Measurements from ENCODE around the gene MST1. TPM values are rescaled to one million over a fixed set of nuclear protein-coding genes. Genes with fewer than 3 reads are reported as not detected.

MST1 gene
- 1 to 10 TPM; 2.0 to 6.9 TPM for total RNA-seq

DNA sequence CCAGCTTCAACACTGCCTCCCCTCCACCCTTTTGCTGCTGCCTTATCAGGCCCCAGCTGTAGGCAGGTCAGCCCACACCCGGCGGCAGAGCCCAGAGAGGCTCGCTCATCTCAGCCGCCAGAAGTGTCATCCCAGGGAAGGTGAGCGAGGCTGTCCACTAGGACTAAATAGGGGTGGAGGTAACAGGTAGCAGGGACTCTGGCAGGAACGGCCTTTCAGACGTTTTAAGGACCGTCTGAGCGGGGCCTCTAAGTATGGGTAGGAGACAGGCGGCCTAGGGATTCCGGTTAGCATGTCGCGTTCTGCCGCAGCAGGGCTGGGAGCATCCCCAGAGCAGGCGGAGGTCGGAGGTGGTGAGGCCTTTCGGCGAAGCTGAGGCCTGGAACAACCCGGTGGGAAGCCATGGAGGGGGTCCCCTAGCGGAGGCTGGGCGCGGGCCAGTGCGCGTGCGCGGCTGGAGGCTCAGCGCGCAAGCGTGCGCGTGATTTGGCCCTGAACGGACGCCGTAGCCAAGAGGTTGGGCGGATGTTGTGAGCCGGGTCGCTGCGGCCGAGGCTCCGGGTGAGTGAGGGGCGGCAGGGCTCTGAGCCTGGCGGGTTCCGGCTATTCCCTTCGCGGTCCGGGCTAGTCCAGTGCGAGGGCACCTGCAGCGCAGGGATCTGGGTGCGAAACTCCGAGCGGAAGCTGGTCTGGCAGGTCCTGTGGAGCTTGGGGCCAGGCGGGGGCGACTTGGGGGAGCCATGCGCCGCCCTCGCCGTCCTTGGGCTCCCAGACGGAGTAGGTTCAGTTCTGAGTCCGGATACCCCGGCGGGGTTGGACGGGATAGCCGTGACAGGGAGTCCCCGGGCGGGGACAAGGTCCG, at the start of gene MST1, which contains the start of gene RNF123:
Gene MST1 (minus strand): TSS at position 429 of the 862 bp plus-strand sequence. CDS start 783 bp downstream, outside the sequence.
Gene RNF123 (plus strand): TSS at position 512 of the 862 bp plus-strand sequence. CDS start 1,609 bp downstream, outside the sequence.

GRCh38 chr3:49723628-49724551, 34.6 kb upstream of the MST1 start, which contains the start of gene GMPPB:
Gene GMPPB (minus strand): TSS chr3:49723951. CDS start chr3:49723726, 225 bp downstream.

DNA sequence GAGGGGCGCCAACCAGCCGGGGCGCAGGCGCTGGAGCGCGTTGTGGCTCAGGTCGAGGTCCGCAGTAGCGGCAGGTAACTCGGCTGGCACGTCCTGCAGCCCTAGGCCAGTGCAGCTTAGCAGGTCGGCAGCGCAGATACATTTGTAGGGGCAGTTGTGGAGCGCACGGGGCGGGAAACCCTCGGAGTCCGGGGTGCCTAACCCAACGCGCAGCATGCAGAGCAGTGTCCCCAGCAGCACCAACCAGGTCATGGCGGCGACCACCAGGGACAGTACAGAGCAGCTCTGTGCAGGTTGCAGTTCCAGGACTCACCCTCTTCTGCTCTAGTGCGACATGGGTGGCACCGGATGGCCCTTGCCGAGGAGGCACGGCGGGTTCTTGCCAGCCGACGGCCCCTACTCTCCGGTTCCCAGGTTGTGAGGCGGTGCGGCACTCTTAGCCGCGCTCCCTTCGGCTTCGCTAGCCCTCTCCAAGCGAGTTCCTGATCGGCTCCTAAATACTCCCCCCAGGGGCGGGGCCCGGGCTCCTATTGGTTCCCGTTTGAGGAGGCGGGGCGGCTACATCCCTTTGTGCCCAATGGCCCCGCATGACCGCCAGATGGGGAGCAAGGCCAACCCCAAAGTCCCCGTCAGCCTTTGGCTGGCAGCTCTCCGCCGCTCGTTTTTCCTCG, 30.1 kb upstream of the MST1 start, which contains the start of gene AMIGO3:
Gene AMIGO3 (minus strand): TSS at position 471 of the 671 bp plus-strand sequence. CDS start 219 bp downstream, at position 252.

GRCh38 chr3:49673715-49674496, 15.4 kb downstream of the MST1 start, which contains the start of gene APEH:
Gene APEH (plus strand): TSS chr3:49674351. CDS start chr3:49674402, 51 bp downstream.

Small RNAs within 50 kb of the gene (small RNA-seq; reads per million reads assigned to genes)
- 0 reads per million in 2 donors for gene AMIGO3

Other genes starting within 250 kb of the MST1 start
- gene DAG1, start 219.2 kb downstream of the MST1 start, total RNA-seq: 10 to 100 TPM; 78.1 to 88.9 TPM
- gene BSN, start 135.0 kb downstream of the MST1 start, total RNA-seq: under 1 TPM; under 0.01 TPM
- 100 to 1,000 TPM; 131 to 161 TPM for gene APEH, start 15.1 kb downstream of the MST1 start, total RNA-seq
- gene RNF123, start 83 bp upstream of the MST1 start, total RNA-seq: 10 to 100 TPM; 29.6 to 30.0 TPM
- gene AMIGO3, start 30.2 kb upstream of the MST1 start, total RNA-seq: under 1 TPM; 0.33 to 0.69 TPM
- gene GMPPB, start 34.5 kb upstream of the MST1 start, total RNA-seq: 10 to 100 TPM; 20.3 to 31.6 TPM
- gene IP6K1, start 97.1 kb upstream of the MST1 start, total RNA-seq: 10 to 100 TPM; 67.3 to 74.3 TPM
- under 1 TPM in 1 of 2 donors, not detected in 1; under 0.01 TPM for gene CDHR4, start 110.4 kb upstream of the MST1 start, total RNA-seq
- gene INKA1, start 113.8 kb upstream of the MST1 start, total RNA-seq: 10 to 100 TPM in 1 of 2 donors, 1 to 10 TPM in 1; 5.9 to 13.7 TPM
- gene UBA7, start 124.5 kb upstream of the MST1 start, total RNA-seq: 100 to 1,000 TPM; 112 to 122 TPM
- 10 to 100 TPM in 1 of 2 donors, 1 to 10 TPM in 1; 5.5 to 11.3 TPM for gene TRAIP, start 167.1 kb upstream of the MST1 start, total RNA-seq
- under 1 TPM in 1 of 2 donors, not detected in 1; 0.34 TPM for gene CAMKV, start 180.4 kb upstream of the MST1 start, total RNA-seq
- gene MST1R, start 214.4 kb upstream of the MST1 start, total RNA-seq: 1 to 10 TPM in 1 of 2 donors, under 1 TPM in 1; 0.33 to 3.4 TPM
- gene MON1A, start 240.3 kb upstream of the MST1 start, total RNA-seq: 10 to 100 TPM; 13.8 to 17.0 TPM

Measured in melanocyte of skin (primary cell).